C1 segment of cervical spinal cord (tissue), 14 donors: ENCODE measurements around the gene KIF26B.
"Not testable (repeated sequence)": the region's sequence is repeated elsewhere in the genome, so short reads cannot be mapped to it uniquely, and the experiment has no call there.

Source experiments
- DNase-seq, 14 donors: peaks; one replicate each; lab custom pipeline; 2025; lab: John Stamatoyannopoulos, UW

KIF26B gene

GRCh38 chr1:245694753-245695195 is 540.0 kb downstream of the KIF26B start:
- no peak for DNase-seq

- no peak for DNase-seq
Observed at GRCh38 chr1:245695211-245695610, 540.4 kb downstream of the KIF26B start.

- DNase-seq: not testable (repeated sequence)
Observed at GRCh38 chr1:245695701-245696100, 540.9 kb downstream of the KIF26B start.

- no peak for DNase-seq
Observed at GRCh38 chr1:245698116-245698515, 543.3 kb downstream of the KIF26B start.

- DNase-seq: no peak
Observed at GRCh38 chr1:245698860-245699259, 544.1 kb downstream of the KIF26B start.

GRCh38 chr1:245700631-245701030 is 545.8 kb downstream of the KIF26B start:
- no peak for DNase-seq

GRCh38 chr1:245701631-245702030 is 546.8 kb downstream of the KIF26B start:
- DNase-seq: no peak

GRCh38 chr1:245702346-245702745 is 547.6 kb downstream of the KIF26B start:
- no peak for DNase-seq

GRCh38 chr1:245704341-245704740 is 549.6 kb downstream of the KIF26B start:
- no peak for DNase-seq

GRCh38 chr1:245704765-245705164 is 550.0 kb downstream of the KIF26B start:
- no peak for DNase-seq

GRCh38 chr1:245707941-245708340 is 553.2 kb downstream of the KIF26B start:
- DNase-seq: no peak

- DNase-seq: no peak
Observed at GRCh38 chr1:245710961-245711903, 556.4 kb downstream of the KIF26B start.

GRCh38 chr1:245714027-245714426 is 559.2 kb downstream of the KIF26B start:
- DNase-seq: not testable (repeated sequence)

GRCh38 chr1:245715291-245715701 is 560.5 kb downstream of the KIF26B start:
- no peak for DNase-seq

- no peak for DNase-seq
Observed at GRCh38 chr1:245715970-245716369, 561.2 kb downstream of the KIF26B start.

- no peak for DNase-seq
Observed at GRCh38 chr1:245716561-245716960, 561.8 kb downstream of the KIF26B start.

GRCh38 chr1:245717611-245718010 is 562.8 kb downstream of the KIF26B start:
- no peak for DNase-seq

- no peak for DNase-seq
Observed at GRCh38 chr1:245718123-245718522, 563.3 kb downstream of the KIF26B start.

GRCh38 chr1:245718951-245719350 is 564.2 kb downstream of the KIF26B start:
- DNase-seq: no peak

GRCh38 chr1:245721488-245721887 is 566.7 kb downstream of the KIF26B start:
- DNase-seq: no peak

- DNase-seq: not testable (repeated sequence)
Observed at GRCh38 chr1:245728035-245728434, 573.2 kb downstream of the KIF26B start.

GRCh38 chr1:245730801-245731200 is 576.0 kb downstream of the KIF26B start:
- DNase-seq: no peak

GRCh38 chr1:245740336-245740735 is 585.6 kb downstream of the KIF26B start:
- not testable (repeated sequence) for DNase-seq
